ENCODE results near the gene TMEM132D.

Gene TMEM132D

DNA sequence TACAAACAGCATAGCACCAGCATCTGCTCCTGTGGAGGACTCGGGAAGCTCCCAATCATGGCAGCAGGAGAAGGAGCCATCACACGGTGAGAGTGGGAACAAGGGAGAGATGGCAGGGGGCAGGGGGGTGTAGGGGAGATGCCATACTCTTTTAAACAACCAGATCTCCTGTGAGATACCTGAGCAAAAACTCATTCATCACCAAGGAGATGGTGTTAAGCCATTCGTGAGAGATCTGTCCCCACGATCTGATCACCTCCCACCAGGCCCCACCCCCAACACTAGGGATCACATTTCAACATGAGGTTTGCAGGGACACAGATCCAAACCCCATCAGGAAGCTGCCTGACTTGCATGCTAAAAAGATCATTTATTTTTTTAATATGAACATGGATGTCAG, 499.3 kb downstream of the TMEM132D start:
- Histone ChIP-seq H3K27ac (ENCODE audit: low read depth, low read length) (no peak overlapping the region), H3K9ac (ENCODE audit: low read depth in 1 of 2, low read length in 2 of 2) (no peak overlapping the region), H3K9me3 (ENCODE audit: control insufficient read depth in 1 of 2, low read length in 2 of 2) (no peaks in the 10 kb centered on the region), H3K4me3 (ENCODE audit: low read depth in 1 of 2, low read length in 2 of 2) (no peak overlapping the region), H3K36me3 (ENCODE audit: control insufficient read depth in 1 of 2, insufficient read depth in 2 of 2, low read length in 2 of 2) (no peaks in the 10 kb centered on the region), H3K27me3 (ENCODE audit: control insufficient read depth in 1 of 2, insufficient read depth in 2 of 2, low read length in 2 of 2) (no peaks in the 10 kb centered on the region), H3K4me1 (ENCODE audit: control insufficient read depth in 1 of 2, insufficient read depth in 2 of 2, low read length in 2 of 2) (peaks cover 0 to 3% of the 10 kb centered on the region in 2 donors)

DNA sequence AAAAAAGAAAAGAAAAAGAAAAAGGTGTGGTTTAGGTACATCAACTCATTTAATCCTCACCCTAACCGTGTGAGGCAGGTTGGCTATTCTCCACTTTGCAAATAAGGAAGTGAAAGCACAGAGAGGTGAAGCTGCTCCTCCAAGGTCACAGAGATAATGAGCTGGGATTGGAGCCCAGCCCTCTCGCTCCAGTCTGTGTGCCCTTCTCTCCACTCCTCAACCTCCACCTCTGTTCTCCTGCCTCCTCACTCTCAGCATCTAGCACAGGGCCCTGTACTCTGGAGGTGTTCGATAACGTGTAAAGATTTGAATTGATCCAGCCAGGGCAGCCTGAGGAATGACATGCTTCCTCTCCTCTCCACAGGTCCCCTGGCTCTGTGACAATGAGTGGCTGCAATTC, 502.3 kb downstream of the TMEM132D start:
- no peak overlapping the region for H3K9ac ChIP-seq (ENCODE audit: low read depth in 1 of 2, low read length in 2 of 2)
- no peaks in the 10 kb centered on the region for H3K36me3 ChIP-seq (ENCODE audit: control insufficient read depth in 1 of 2, insufficient read depth in 2 of 2, low read length in 2 of 2)
- no peaks in the 10 kb centered on the region for H3K9me3 ChIP-seq (ENCODE audit: control insufficient read depth in 1 of 2, low read length in 2 of 2)
- H3K4me1 ChIP-seq (ENCODE audit: control insufficient read depth in 1 of 2, insufficient read depth in 2 of 2, low read length in 2 of 2), result peaks cover 0 to 3% of the 10 kb centered on the region in 2 donors
- no peaks in the 10 kb centered on the region for H3K27me3 ChIP-seq (ENCODE audit: control insufficient read depth in 1 of 2, insufficient read depth in 2 of 2, low read length in 2 of 2)
- no peak overlapping the region for H3K27ac ChIP-seq (ENCODE audit: low read depth, low read length)
- H3K4me3 ChIP-seq (ENCODE audit: low read depth in 1 of 2, low read length in 2 of 2), result no peak overlapping the region

DNA sequence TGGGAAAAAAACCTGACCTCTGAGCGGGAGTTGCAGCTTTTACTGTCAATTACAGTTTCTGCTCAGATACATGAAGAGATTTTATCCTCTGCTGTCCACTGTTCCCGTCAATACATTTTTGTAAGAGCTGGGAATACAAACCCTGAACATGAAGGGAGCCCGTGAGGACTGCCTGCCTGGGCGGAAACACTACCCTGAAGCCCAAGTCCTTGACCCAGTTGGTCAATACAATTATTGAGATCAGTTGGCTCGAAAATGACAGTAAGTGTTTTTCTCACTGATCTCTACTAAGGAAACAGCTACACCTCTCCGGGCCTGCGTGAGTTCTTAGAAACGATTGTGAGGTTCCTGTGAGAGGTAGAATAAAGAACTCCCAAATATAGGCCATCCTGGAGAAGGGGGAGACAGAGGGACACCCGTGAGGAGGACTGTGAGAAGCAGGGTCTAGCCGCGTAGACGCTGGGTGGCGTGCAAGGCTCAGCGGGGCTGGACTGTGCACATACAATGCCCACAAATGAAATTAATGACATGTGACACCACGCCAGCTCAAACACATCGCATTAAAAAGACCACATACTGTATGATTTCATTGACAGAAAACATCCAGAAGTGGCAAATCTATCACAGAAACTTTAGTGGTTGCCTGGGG, 509.5 kb downstream of the TMEM132D start:
- H3K27ac ChIP-seq (ENCODE audit: low read depth, low read length), result no peak overlapping the region
- no peaks in the 10 kb centered on the region for H3K9me3 ChIP-seq (ENCODE audit: control insufficient read depth in 1 of 2, low read length in 2 of 2)
- no peak overlapping the region for H3K4me3 ChIP-seq (ENCODE audit: low read depth in 1 of 2, low read length in 2 of 2)
- H3K27me3 ChIP-seq (ENCODE audit: control insufficient read depth in 1 of 2, insufficient read depth in 2 of 2, low read length in 2 of 2), result no peaks in the 10 kb centered on the region
- no peaks in the 10 kb centered on the region for H3K4me1 ChIP-seq (ENCODE audit: control insufficient read depth in 1 of 2, insufficient read depth in 2 of 2, low read length in 2 of 2)
- H3K9ac ChIP-seq (ENCODE audit: low read depth in 1 of 2, low read length in 2 of 2), result no peak overlapping the region
- no peaks in the 10 kb centered on the region for H3K36me3 ChIP-seq (ENCODE audit: control insufficient read depth in 1 of 2, insufficient read depth in 2 of 2, low read length in 2 of 2)

DNA sequence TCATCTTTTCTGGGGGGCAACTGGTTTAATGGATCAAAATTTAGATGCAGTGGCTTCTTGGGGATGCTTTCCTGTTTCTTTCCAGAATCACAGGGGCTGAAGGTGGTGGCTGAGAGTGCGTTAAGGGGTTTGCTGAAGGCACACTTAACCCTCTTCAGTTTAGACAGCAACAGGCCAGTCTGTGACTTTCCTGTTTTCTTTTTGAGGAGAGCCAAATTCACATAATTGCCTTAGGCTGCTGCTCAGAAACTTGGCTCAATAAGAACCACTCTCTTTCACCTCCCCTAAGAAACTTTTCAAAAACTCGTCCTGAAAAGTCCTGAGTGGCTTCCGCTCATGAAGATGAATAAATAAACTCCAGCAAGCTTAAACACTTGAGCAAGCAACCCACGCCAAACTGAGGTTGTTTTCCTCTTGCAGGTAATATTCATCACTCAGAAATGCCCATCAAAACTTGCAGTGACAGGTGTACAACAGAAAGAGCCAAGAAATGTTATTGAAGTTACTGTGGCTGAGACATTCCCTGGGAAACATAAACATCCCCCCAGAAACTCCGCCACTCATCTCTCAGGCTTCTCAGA, 510.4 kb downstream of the TMEM132D start:
- Histone ChIP-seq H3K4me3 (ENCODE audit: low read depth in 1 of 2, low read length in 2 of 2) (no peak overlapping the region), H3K4me1 (ENCODE audit: control insufficient read depth in 1 of 2, insufficient read depth in 2 of 2, low read length in 2 of 2) (no peaks in the 10 kb centered on the region), H3K36me3 (ENCODE audit: control insufficient read depth in 1 of 2, insufficient read depth in 2 of 2, low read length in 2 of 2) (no peaks in the 10 kb centered on the region), H3K27ac (ENCODE audit: low read depth, low read length) (no peak overlapping the region), H3K27me3 (ENCODE audit: control insufficient read depth in 1 of 2, insufficient read depth in 2 of 2, low read length in 2 of 2) (no peaks in the 10 kb centered on the region), H3K9me3 (ENCODE audit: control insufficient read depth in 1 of 2, low read length in 2 of 2) (no peaks in the 10 kb centered on the region), H3K9ac (ENCODE audit: low read depth in 1 of 2, low read length in 2 of 2) (no peak overlapping the region)

DNA sequence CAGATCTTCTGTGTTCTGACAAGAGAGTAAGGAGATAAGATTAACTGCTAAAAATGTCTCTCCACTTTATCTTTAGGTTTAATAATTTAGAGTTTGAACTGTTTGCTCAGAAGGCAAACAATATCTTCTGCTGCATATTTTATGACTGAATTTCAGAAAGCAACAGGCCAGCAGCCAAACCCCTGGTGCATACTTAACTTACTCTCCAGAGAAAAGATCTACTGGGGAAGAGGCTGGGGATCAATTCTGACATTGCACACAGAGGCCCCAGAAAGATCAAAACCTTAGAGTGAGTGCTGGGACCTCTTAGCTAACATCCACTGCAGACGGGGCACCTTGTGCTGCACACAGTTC, 518.2 kb downstream of the TMEM132D start:
- H3K27me3 ChIP-seq (ENCODE audit: control insufficient read depth in 1 of 2, insufficient read depth in 2 of 2, low read length in 2 of 2), result no peaks in the 10 kb centered on the region
- H3K9me3 ChIP-seq (ENCODE audit: control insufficient read depth in 1 of 2, low read length in 2 of 2), result peaks cover 0 to 5% of the 10 kb centered on the region in 2 donors
- peaks cover 7 to 8% of the 10 kb centered on the region in 2 donors for H3K4me1 ChIP-seq (ENCODE audit: control insufficient read depth in 1 of 2, insufficient read depth in 2 of 2, low read length in 2 of 2)
- no peak overlapping the region for H3K4me3 ChIP-seq (ENCODE audit: low read depth in 1 of 2, low read length in 2 of 2)
- H3K9ac ChIP-seq (ENCODE audit: low read depth in 1 of 2, low read length in 2 of 2), result no peak overlapping the region
- H3K36me3 ChIP-seq (ENCODE audit: control insufficient read depth in 1 of 2, insufficient read depth in 2 of 2, low read length in 2 of 2), result no peaks in the 10 kb centered on the region
- H3K27ac ChIP-seq (ENCODE audit: low read depth, low read length), result no peak overlapping the region

DNA sequence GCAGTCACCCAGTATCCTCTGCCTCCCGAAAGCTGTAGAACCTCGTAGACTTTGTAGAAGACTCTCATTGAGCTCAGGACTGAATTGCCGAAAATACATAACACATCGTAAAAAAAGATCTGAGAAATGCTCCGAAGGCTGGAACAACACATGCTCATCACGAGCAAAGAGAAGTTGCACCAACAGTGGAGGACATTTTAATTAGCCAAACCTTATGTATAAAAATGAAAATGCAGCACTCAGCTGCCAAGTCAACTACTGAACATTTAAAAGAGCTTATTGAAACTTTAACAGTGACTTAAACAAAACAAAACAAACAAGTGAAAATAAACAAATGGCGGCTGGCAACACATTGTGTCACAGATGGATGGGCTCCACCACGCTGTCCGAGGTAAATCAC, 519.9 kb downstream of the TMEM132D start:
- Histone ChIP-seq H3K27me3 (ENCODE audit: control insufficient read depth in 1 of 2, insufficient read depth in 2 of 2, low read length in 2 of 2) (no peaks in the 10 kb centered on the region), H3K4me3 (ENCODE audit: low read depth in 1 of 2, low read length in 2 of 2) (no peak overlapping the region), H3K9me3 (ENCODE audit: control insufficient read depth in 1 of 2, low read length in 2 of 2) (peaks cover 0 to 5% of the 10 kb centered on the region in 2 donors), H3K27ac (ENCODE audit: low read depth, low read length) (no peak overlapping the region), H3K4me1 (ENCODE audit: control insufficient read depth in 1 of 2, insufficient read depth in 2 of 2, low read length in 2 of 2) (peaks cover 14 to 16% of the 10 kb centered on the region in 2 donors), H3K36me3 (ENCODE audit: control insufficient read depth in 1 of 2, insufficient read depth in 2 of 2, low read length in 2 of 2) (no peaks in the 10 kb centered on the region), H3K9ac (ENCODE audit: low read depth in 1 of 2, low read length in 2 of 2) (no peak overlapping the region)

DNA sequence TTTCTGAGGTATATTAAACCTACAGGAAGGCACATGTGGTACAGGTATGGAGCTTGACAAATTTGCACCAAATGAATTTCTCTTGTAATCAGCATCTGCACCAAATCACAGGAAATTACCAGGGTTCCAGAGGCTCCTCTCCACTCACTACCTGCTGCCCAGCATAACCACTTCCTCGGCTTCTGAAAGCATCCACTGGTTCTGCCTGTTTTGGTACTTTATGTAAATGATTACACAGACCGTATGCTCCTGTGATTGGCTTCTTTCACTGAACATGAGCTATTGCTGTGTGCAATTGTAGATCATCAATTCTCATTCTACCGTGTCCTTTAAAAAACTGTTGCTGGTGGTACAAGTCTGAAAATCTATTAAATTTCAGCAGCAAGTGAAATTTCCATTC, 522.1 kb downstream of the TMEM132D start:
- Histone ChIP-seq H3K27me3 (ENCODE audit: control insufficient read depth in 1 of 2, insufficient read depth in 2 of 2, low read length in 2 of 2) (no peaks in the 10 kb centered on the region), H3K9me3 (ENCODE audit: control insufficient read depth in 1 of 2, low read length in 2 of 2) (peaks cover 0 to 8% of the 10 kb centered on the region in 2 donors), H3K9ac (ENCODE audit: low read depth in 1 of 2, low read length in 2 of 2) (no peak overlapping the region), H3K4me1 (ENCODE audit: control insufficient read depth in 1 of 2, insufficient read depth in 2 of 2, low read length in 2 of 2) (peaks cover 26% of the 10 kb centered on the region in 2 donors), H3K36me3 (ENCODE audit: control insufficient read depth in 1 of 2, insufficient read depth in 2 of 2, low read length in 2 of 2) (no peaks in the 10 kb centered on the region), H3K27ac (ENCODE audit: low read depth, low read length) (no peak overlapping the region), H3K4me3 (ENCODE audit: low read depth in 1 of 2, low read length in 2 of 2) (no peak overlapping the region)

DNA sequence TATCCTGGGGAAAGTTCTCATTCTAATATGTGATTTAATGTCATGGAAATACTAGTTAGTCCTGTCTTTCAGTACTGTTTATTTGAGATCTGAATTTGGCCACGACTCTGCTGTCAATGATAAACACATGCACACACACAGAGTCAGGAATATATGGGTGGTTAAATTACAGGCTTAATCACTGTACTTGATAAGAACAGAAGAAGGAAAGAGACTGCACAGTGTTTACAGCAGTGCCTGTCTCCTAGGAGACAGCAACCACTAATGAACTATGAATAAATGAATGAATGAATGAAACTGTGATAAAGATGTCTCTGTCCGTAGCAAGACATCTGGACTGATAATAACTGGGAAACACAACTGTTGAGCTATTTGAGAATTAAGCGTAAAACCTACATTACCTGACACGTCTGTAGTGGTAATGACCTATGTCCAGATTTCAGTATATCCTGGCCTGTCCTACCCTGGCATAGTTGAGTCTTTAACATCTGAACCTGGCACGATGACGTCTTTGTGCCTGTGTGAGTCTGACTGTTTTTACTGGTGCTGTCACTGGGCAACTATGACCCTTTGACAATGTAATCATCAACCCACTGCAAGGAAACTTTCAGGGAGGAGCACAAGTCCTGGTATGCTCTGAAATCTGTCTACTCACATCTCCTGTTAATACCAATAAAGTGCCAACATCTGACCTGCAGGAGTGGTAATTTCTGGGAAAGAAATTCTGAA, 524.6 kb downstream of the TMEM132D start:
- Histone ChIP-seq H3K27ac (ENCODE audit: low read depth, low read length) (peak overlapping the region; percentile 39), H3K9ac (ENCODE audit: low read depth in 1 of 2, low read length in 2 of 2) (no peak overlapping the region), H3K36me3 (ENCODE audit: control insufficient read depth in 1 of 2, insufficient read depth in 2 of 2, low read length in 2 of 2) (no peaks in the 10 kb centered on the region), H3K4me1 (ENCODE audit: control insufficient read depth in 1 of 2, insufficient read depth in 2 of 2, low read length in 2 of 2) (peaks cover 18% of the 10 kb centered on the region in 2 donors), H3K9me3 (ENCODE audit: control insufficient read depth in 1 of 2, low read length in 2 of 2) (peaks cover 0 to 10% of the 10 kb centered on the region in 2 donors), H3K4me3 (ENCODE audit: low read depth in 1 of 2, low read length in 2 of 2) (peak overlapping the region in 1 of 2 donors; percentile 34), H3K27me3 (ENCODE audit: control insufficient read depth in 1 of 2, insufficient read depth in 2 of 2, low read length in 2 of 2) (no peaks in the 10 kb centered on the region)

DNA sequence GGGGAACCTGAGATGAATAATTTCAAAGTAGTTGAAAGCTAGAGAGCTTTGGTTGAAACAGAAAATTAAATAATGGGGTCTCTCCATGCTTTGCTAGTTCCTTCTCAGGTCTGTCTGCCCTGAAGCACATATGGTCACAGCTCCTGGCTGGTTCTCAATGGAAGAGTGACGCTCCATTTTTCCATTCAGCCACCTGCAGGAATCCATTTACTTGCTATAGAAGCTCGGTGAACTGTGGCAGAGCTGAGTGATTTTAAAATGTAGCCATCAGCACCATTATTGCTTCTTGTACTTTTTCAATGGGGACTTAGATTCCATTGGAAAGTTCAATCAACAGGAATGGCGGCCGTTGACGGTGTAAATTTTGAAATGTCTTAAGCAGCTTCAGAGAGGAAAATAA, 525.3 kb downstream of the TMEM132D start:
- no peaks in the 10 kb centered on the region for H3K36me3 ChIP-seq (ENCODE audit: control insufficient read depth in 1 of 2, insufficient read depth in 2 of 2, low read length in 2 of 2)
- H3K9me3 ChIP-seq (ENCODE audit: control insufficient read depth in 1 of 2, low read length in 2 of 2), result peaks cover 0 to 10% of the 10 kb centered on the region in 2 donors
- H3K9ac ChIP-seq (ENCODE audit: low read depth in 1 of 2, low read length in 2 of 2), result no peak overlapping the region
- H3K4me1 ChIP-seq (ENCODE audit: control insufficient read depth in 1 of 2, insufficient read depth in 2 of 2, low read length in 2 of 2), result peaks cover 18% of the 10 kb centered on the region in 2 donors
- H3K27ac ChIP-seq (ENCODE audit: low read depth, low read length), result no peak overlapping the region
- no peaks in the 10 kb centered on the region for H3K27me3 ChIP-seq (ENCODE audit: control insufficient read depth in 1 of 2, insufficient read depth in 2 of 2, low read length in 2 of 2)
- H3K4me3 ChIP-seq (ENCODE audit: low read depth in 1 of 2, low read length in 2 of 2), result peak overlapping the region in 1 of 2 donors; percentile 34

DNA sequence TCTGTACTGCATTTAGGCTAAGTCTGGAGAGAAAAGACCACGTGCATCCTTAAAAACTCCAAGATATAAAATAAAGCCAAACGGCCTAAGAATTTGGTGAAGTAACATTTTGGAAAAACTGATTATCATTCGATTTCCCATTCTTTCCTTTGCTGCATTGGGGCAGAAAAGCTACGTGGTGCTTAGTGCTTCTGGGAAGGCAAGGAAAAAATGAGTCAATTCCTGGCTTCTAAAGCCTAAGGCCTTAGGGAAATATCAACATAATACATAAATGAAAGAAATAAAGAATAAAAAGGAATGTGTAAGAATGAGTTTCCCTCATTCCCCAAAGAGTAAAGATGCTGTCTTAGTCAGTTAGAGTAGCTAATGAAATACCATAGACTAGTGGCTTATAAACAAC, 530.1 kb downstream of the TMEM132D start:
- no peak overlapping the region for H3K4me3 ChIP-seq (ENCODE audit: low read depth in 1 of 2, low read length in 2 of 2)
- no peaks in the 10 kb centered on the region for H3K27me3 ChIP-seq (ENCODE audit: control insufficient read depth in 1 of 2, insufficient read depth in 2 of 2, low read length in 2 of 2)
- no peak overlapping the region for H3K27ac ChIP-seq (ENCODE audit: low read depth, low read length)
- H3K9ac ChIP-seq (ENCODE audit: low read depth in 1 of 2, low read length in 2 of 2), result no peak overlapping the region
- no peaks in the 10 kb centered on the region for H3K36me3 ChIP-seq (ENCODE audit: control insufficient read depth in 1 of 2, insufficient read depth in 2 of 2, low read length in 2 of 2)
- H3K4me1 ChIP-seq (ENCODE audit: control insufficient read depth in 1 of 2, insufficient read depth in 2 of 2, low read length in 2 of 2), result peaks cover 15 to 16% of the 10 kb centered on the region in 2 donors
- peaks cover 0 to 10% of the 10 kb centered on the region in 2 donors for H3K9me3 ChIP-seq (ENCODE audit: control insufficient read depth in 1 of 2, low read length in 2 of 2)
